Stimulated activated CD4-positive, alpha-beta T cell treated with anti-CD3 and anti-CD28 coated beads, Interleukin-1b, Interleukin-23, amount 100 ng/mL, for 1 hour (primary cell): Measurements from ENCODE around the gene FADS3.

Experiments used
- DNase-seq, 2 donors: peaks; one replicate each; pipeline ENCODE4 v3.0.0-alpha.2; 2020; ENCODE audit warnings: low read depth in 2 of 2

Gene FADS3

GRCh38 chr11:61913699-61914395 lies 22.5 kb upstream of the FADS3 start:
- DNase-seq: no peak

GRCh38 chr11:61912991-61913698 lies 21.8 kb upstream of the FADS3 start:
- DNase-seq: no peak

GRCh38 chr11:61912530-61912898 lies 21.2 kb upstream of the FADS3 start:
- DNase-seq: no peak

DNA sequence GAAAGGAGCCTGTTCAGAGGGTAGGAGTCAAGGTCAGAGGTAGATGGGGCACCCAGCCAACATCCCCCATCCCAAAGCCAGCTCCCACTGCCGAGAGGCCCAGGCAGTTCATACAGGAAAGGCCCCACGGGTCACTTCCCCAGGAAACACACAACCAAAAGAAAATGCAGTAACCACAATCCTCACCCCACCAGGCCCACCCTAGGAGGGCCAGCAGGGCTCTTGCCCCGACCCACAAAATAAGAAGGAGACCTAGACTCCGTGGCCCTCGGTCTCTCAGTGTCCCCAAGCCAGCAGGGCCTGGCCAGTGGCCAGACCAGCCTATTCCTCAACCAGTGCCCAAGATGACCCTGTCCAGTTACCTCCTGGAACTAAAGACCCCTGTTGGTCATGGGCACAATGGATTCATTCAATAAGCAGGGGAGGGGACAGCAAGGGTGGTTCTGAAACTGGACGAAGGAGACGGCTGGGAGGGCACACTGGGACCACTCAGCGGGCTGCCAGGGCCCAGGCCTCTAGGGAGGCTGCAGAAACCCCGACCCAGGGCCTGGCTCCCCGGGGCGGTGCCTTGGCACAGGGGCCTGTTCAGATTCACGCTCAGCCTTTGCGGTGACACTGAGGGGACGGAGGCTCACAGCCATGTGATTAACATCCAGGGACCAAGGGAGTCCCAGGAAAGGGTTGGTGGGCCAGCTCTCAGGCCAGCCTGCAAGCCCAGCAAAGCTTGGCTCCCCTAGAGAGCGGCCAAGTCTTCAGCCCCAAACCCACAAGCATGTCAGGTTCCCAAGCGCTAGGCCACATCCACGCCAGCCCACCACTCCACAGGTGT lies 20.6 kb upstream of the FADS3 start:
- no peak for DNase-seq

- DNase-seq: no peak
Observed at GRCh38 chr11:61911128-61911700, 19.9 kb upstream of the FADS3 start.

DNA sequence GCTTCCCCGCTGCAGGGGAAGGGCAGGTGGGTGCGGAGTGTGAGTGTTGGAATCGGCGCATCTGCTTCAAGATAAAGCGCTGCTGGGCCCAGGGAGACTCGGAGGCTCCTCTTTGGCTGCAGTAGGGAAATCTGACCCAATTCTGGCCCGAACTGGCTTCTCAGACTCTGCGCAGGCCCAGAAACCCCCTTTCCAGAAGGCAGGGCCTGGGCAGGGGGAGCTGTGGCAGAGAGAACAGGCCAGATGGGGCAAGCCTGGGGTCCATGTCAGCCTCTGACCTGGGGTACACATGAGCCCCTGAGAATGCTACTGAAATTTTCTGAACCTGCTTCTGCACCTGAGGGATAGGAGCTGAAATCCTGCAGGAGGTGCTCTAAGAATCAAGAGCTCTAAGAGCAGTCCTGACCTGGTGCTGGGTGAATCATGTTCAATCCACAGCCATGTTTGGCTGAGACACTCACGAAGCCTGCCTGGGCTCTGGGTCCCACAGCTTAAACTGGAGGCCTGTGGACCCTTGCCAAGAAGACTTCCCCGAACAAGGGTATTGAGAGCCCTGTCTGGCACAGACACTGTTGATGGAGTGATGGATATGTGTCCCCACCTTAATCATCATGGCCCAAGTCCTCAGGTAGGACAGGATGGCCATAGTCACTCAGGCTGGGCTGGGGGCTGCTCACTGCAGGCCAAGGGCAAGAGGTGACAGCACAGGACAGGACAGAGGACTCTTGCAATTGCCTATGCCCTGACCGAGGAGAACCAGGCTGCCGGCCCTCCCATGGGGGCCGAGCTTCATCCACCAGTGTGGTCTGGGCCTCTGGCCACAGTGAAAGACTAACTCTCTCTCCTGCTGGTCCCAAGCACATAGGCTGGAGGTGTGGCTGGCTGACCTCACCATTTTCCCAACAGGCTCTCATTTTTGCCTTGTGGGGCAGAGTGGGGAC lies 19.1 kb upstream of the FADS3 start:
- no peak for DNase-seq

GRCh38 chr11:61908730-61909316 lies 17.5 kb upstream of the FADS3 start:
- DNase-seq: no peak

DNA sequence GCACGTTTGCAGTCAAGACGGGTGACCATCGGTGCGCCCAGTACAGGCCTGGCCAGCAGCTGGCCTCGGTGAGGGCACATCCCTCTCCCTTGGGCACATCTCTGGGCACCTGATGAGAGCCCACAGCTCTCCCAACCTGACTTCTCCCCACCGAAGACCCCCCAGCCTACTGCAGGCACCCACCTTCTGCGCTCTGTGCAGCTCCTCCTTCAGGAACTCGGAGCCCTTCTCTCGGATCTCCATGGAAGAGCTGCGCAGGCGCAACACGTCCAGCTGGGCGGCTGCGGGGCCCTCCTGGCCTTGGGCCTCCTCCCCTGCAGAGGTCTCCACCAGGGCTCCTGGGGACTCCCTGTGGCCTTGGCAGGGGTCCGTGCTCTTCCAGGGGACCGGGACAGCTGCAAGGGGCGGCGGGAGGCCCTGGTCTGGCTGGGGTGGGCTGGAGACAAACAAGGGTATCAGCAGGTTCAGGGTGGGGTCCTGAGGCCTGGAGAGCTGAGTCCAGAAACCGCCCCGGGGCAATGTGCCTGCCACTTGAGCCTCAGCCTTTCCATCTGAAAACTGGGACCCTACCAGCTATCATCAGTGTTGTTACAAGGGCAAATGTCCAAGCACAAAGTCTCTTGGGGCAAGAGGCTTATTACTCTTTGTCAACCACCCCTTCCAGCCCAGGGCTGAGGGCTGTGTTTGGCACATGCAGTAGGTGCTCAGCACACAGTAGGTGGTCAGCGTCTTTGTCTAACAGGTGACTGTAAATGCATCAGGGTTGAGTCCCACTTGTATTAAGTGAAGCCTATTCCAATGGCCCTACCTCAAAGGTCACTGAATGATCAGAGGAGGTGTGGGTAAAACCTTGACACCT lies 16.8 kb upstream of the FADS3 start:
- DNase-seq: no peak

- no peak for DNase-seq
Observed at GRCh38 chr11:61907282-61907681, 15.9 kb upstream of the FADS3 start.

GRCh38 chr11:61906522-61906909 lies 15.2 kb upstream of the FADS3 start:
- no peak for DNase-seq

DNA sequence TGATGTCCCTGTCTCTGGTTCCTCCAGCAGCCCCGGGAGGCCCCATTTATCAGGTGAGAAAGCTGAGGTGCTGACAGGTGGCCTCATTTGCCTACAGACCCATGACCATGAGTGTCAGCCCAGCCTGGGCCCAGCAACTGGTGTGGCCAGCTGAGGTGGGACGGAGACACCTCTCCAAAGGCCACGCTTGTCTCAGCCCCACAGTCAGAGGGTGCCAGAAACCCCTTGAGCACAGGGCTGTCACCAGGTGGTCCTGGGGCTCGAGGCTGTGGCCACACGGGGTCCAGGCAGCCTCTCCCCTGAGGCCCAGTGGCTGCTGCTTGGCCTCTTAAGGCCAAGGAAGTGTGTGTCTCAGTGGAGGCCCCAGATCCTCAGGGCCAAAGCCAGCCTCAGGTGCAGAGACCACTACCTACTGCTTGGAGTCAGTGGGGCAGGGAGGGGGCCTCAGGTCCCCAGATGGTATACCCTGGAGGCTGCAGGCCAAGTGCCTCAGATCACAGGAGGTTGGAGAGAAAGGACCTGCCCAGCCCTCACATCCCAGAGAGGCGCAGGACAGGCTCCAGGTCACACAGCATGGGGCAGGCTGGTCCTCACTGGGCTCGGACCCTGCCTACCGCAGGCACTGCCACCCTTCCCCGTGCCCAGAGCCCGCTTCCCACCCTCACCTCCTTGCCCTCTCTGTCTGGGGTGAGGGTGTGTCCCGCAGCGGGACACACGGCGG lies 14.6 kb upstream of the FADS3 start:
- no peak for DNase-seq

DNA sequence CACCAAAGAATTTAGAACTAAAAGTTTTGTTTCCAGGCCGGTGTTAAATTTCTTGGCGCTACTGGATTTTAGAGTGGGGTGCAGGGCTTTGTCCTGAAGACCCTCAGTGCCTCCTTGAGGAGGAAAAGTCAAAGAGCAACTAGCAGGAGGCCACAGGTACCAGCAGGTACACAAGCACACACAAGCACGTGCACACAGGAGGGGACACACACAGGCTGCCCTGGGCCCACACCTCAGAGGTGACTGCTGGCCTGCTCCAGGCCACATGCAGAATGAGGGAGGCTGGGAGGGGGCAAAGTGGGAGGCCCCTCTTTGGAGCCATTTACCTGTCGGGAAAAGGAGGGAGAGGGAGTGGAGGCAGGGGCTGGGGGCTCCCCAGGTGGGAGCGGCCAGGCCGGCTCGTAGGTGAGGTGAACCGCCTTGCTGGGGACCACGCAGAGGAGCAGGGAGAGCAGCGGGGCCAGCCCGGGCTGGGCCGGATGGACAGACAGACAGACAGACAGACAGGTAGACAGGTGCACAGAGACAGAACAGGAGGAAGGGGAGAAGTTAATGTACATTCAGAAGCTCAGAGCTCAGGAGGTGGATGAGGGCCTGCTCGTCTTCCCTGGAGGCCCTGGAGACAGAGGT lies 13.8 kb upstream of the FADS3 start:
- no peak for DNase-seq

- DNase-seq: no peak
Observed at GRCh38 chr11:61904539-61905048, 13.2 kb upstream of the FADS3 start.

GRCh38 chr11:61903845-61904244 lies 12.5 kb upstream of the FADS3 start:
- DNase-seq: no peak

DNA sequence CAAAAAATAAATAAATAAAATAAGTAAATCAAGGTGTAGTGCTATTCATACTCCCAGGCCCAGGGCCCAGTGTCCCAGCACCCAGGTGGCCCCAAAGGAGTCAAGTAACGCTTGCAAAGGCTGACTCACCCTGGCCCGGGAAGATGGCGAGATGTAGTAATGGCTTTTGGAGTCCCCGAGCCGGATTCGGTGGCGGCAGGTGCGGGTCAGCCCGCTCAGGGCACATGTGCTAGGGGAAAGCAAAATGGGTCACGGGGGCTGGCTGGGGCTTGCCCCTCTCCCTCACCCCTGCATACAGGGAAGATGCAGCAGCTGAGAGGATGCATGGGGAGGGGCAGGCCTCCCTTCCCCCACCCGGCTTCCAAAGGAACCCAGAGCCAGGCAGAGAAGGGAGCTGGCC lies 11.0 kb upstream of the FADS3 start:
- DNase-seq: no peak

GRCh38 chr11:61901397-61901796 lies 10.1 kb upstream of the FADS3 start:
- DNase-seq: no peak

- DNase-seq: no peak
Observed at GRCh38 chr11:61900251-61900650, 8.9 kb upstream of the FADS3 start.

DNA sequence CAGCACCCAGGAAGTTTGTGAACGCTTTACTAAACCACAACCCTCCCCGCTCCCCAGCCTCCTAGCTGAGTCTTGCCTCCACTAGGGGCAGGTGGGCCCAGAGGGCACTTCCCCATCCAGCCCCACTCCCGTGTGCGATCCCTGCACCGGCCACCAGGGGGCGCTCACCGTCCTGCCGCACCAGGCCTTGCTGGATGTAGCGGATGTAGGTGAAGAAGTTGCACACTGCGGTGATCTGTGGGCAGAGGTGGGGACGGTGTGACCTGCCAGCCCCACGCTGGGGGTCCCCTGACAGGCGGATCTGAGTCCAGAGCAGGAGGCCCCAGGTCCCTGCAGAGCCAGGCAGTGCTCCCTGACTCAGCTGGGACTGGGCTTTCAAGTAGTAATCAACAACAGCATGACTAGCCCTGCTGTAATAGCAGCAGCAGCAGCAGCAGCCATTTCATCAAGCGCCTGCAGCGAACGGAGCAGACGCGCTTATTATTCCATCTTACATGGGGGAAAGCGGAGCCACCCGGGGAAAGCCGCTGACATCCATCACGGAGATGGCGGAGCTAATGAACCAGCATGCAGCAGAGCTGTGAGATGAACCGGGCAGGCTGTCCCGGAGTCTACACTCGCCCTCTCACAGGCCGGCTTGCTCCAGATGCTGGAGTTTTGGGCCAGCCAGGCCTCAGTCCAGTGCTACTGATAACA lies 7.9 kb upstream of the FADS3 start:
- peak; percentile 83 to 95 for DNase-seq
